Transverse colon (tissue), 4 donors: ENCODE data around the gene C2orf92.

ENCODE experiments used
- CTCF ChIP-seq, 5 experiments: fragments of 200-600 bp in 3 of 5; fragments of 450-650 bp in 2 of 5; sonication (generic) in 3 of 5; IDR thresholded peaks; 1 replicate in 2 of 5; 2 replicates in 3 of 5; pipeline ENCODE4 v1.5.1; 2016 to 2017; ENCODE audit warnings: antibody characterized with exemption in 5 of 5, inconsistent platforms in 3 of 5, mild to moderate bottlenecking in 2 of 5, moderate library complexity in 1 of 5
- EP300 ChIP-seq: sonication (generic); formaldehyde crosslinking; IDR thresholded peaks from one replicate; pipeline ENCODE4 v1.6.1; 2017; ENCODE audit warnings: antibody characterized with exemption, low read depth
- POLR2A ChIP-seq: fragments of 450-650 bp; IDR thresholded peaks from one replicate; pipeline ENCODE4 v1.6.1; 2016; ENCODE audit warnings: antibody characterized with exemption, mild to moderate bottlenecking, moderate library complexity
- POLR2AphosphoS5 ChIP-seq, 3 donors: sonication (generic); formaldehyde crosslinking; IDR thresholded peaks; one replicate each; pipeline ENCODE4 v1.6.1; 2016; ENCODE audit warnings: antibody characterized with exemption in 3 of 3

- TF ChIP-seq EP300 (no peak), POLR2AphosphoS5 (IDR thresholded peaks at IDR 0.05) (no peak), POLR2A (no peak), CTCF (IDR thresholded peaks at IDR 0.05) (peak; percentile 65 to 80 (median 75))
Measured at GRCh38 chr2:97740590-97741182, 71.2 kb downstream of the C2orf92 start.
